Heart right ventricle (tissue), 16 donors: ENCODE data around the gene LLGL2. TPM values are rescaled to one million over a fixed set of nuclear protein-coding genes. Genes with fewer than 3 reads are reported as not detected.

Experiments used
- ATAC-seq, 8 donors: fragments of 200-7000 bp; cut with Tn5 transposase; one replicate each; pipeline ENCODE4 v1.9.1; 2020; ENCODE audit warnings: mild to moderate bottlenecking in 8 of 8, moderate library complexity in 8 of 8, moderate number of reproducible peaks in 1 of 8
- DNase-seq, 2 donors: peaks; one replicate each; pipeline ENCODE4 v3.0.0-alpha.2; 2020
- H3K27ac ChIP-seq, 10 donors: fragments of 200-600 bp; sonication (generic) in 2 of 10; one replicate each; pipeline versions ENCODE4 v1.5.0 to v1.8.0; 2020 to 2022; ENCODE audit warnings: mild to moderate bottlenecking in 3 of 10
- H3K27me3 ChIP-seq, 7 donors: fragments of 200-600 bp; one replicate each; pipeline ENCODE4 v1.8.0; 2021 to 2022; ENCODE audit warnings: mild to moderate bottlenecking in 2 of 7
- H3K36me3 ChIP-seq, 9 donors: fragments of 200-600 bp; sonication (generic) in 1 of 9; one replicate each; pipeline versions ENCODE4 v1.5.0 to v1.8.0; 2020 to 2022; ENCODE audit warnings: mild to moderate bottlenecking in 2 of 9
- H3K4me1 ChIP-seq, 9 donors: fragments of 200-600 bp; sonication (generic) in 1 of 9; one replicate each; pipeline versions ENCODE4 v1.5.0 to v1.8.0; 2020 to 2022; ENCODE audit warnings: mild to moderate bottlenecking in 4 of 9
- H3K4me3 ChIP-seq, 10 donors: fragments of 200-600 bp; sonication (generic) in 2 of 10; one replicate each; pipeline versions ENCODE4 v1.5.0 to v1.8.0; 2020 to 2022; ENCODE audit warnings: mild to moderate bottlenecking in 7 of 10, moderate library complexity in 2 of 10
- H3K9me3 ChIP-seq, 11 donors: fragments of 200-600 bp in 10 of 11; sonication (generic) in 2 of 11; one replicate each; pipeline versions ENCODE4 v1.5.0 to v1.8.0; 2013 to 2022; ENCODE audit warnings: mild to moderate bottlenecking in 2 of 11, control low read depth in 1 of 11, moderate library complexity in 1 of 11
- CTCF ChIP-seq, 9 donors: fragments of 200-600 bp; sonication (generic) in 2 of 9; IDR thresholded peaks; one replicate each; pipeline versions ENCODE4 v1.5.0 to v1.8.0; 2021 to 2022; ENCODE audit warnings: antibody characterized with exemption in 9 of 9, mild to moderate bottlenecking in 5 of 9, moderate library complexity in 1 of 9
- WGBS, 2 donors: extraction: QIAGEN DNeasy Blood & Tissue Kit; methylation state at CpG; one replicate each; pipeline ENCODE4 v1.1.7; 2013; ENCODE audit warnings: inconsistent platforms in 1 of 2; 5-methylcytosine and 5-hydroxymethylcytosine counted together
- intact Hi-C, 10 donors: fragments of 100-400 bp; cut with DNase I; formaldehyde crosslinking; loops; one replicate each; pipeline versions ENCODE4 v1.11.1 to v1.14.2; 2022
- polyA plus RNA-seq, 2 donors: library from polyadenylated mRNA; stranded (reverse); fragments of 200-250 nt; gene quantifications; one replicate each; pipeline ENCODE4 v1.2.3, GENCODE V29; 2013
- total RNA-seq, 10 donors: library from RNA; stranded (reverse); fragmentation: NEBNext Ultra II Directional in 3 of 10; extraction: Animal tissue kit (Norgen Biotek cat#: 25700) in 3 of 10; gene quantifications; one replicate each; pipeline versions ENCODE4 v1.2.1 to v1.2.4, GENCODE V29; 2021 to 2023
- donor health status: Arrhythmogenic right ventricular cardiomyopathy.
- donor health status: ischemic (EF 13 %, LVEDD 7.1; RV severe dilation, severe dysfunction).
- donor health status: healthy with polysubstance abuse.
- donor health status: DM: no; HTN: yes; CAD: no.
- donor health status: DM: no; HTN: no; CAD: no.
- donor health status: ischemic (EF 25% LVEDD 6.9; RV normal size, moderate dysfunction).
- donor health status: ischemic (EF 25% LVEDD 5.7; RV mildly dilated, moderate dysfunction).
- donor health status: healthy.
- donor health status: DM: yes; HTN: yes; CAD: no.
- donor health status: Ischemic cardiomyopathy.
- donor health status: ischemic (EF 35%, LVEDD 5.7; RV mildly dilated, moderate dysfunction).
- donor health status: nonischemic (EF 11% LVEDD 7.7; RV severe dilation, severe dysfunction).
- donor health status: DM: yes; HTN: yes; CAD: no.
- donor health status: PGD.
- donor health status: ischemic (EF 29% LVEDD 5.4; RV normal size, mild dysfunction).
- donor health status: nonischemic (EF 23%, LVEDD 6.1; RV moderate dilation, normal function).

Gene LLGL2
- total and polyA plus RNA-seq, 12 donors: 1.1 to 14.8 (median 3.3) TPM

DNA sequence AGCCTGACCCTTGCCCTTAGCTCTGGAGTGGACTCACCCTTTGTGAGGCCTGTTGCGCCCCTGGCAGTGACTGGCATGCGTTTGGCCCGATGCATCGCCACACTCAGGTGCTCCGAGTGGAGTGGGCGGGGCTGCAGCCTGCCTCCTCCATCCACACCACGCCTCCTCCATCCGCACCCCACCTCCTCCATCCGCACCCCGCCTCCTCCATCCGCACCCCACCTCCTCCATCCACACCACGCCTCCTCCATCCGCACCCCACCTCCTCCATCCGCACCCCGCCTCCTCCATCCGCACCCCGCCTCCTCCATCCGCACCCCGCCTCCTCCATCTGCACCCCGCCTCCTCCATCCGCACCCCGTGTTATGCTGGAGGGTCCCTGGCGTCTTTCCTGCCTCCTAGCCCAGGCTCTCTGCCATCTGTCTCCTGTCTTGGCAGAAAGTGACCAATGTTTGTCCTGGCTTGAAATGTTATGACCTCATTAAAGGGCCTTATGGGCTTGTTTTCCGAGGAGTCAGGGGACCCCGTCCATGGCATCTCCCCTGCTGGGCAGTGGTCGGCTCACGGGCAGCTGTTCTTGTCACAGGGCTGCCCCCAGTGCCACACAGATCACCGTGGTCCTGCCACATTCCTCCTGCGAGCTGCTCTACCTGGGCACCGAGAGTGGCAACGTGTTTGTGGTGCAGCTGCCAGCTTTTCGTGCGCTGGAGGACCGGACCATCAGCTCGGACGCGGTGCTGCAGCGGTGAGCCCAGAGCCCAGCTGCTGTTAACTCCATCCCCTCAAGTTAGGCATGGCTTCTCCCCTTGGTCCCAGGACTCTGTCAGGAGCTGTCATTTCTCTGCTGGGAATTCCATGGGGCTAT lies 33.4 kb downstream of the LLGL2 start:
- ATAC-seq (no peak), DNase-seq (no peak)
- Histone ChIP-seq H3K9me3 (no peaks in the 10 kb centered on the region), H3K36me3 (peaks cover 0 to 5% (median 0%) of the 10 kb centered on the region in 9 donors), H3K27me3 (no peaks in the 10 kb centered on the region), H3K27ac (no peak overlapping the region), H3K4me3 (no peak overlapping the region), H3K4me1 (peaks cover 0 to 7% (median 0%) of the 10 kb centered on the region in 9 donors)
- intact Hi-C loops: no loop called here
- WGBS, 2 donors: 88 to 94% methylated on average over 33 to 38 of the region's 38 CpGs
- no peak for TF ChIP-seq CTCF (IDR thresholded peaks at IDR 0.05)

DNA sequence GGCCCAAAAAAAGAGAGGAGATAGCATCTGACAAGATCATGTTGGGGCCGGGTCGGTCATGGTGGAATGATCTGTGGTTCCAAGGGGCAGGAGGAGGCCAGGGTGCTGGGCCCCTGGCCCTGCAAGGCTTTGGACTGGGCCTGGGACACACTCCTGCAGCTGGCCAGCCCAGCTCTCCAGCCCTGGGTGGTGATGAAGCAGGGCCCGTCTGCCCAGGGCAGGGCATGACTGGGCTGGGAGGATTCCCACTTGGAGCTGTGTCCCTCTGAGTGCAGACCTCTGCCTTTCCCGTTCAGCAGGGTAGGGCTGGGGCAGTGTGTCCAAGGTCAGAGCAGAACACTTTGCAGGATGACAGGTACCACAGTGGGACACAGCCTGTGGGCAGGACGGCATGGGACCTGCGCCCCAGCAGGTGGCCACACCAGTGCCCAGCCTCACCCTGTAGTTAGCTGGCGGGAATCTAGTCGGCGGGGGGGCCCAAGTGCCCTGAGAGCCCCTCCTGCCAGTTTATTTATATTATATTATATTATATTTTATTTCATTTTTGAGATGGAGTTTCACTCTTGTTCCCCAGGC lies 34.5 kb downstream of the LLGL2 start:
- H3K4me1 ChIP-seq: peaks cover 0 to 7% (median 0%) of the 10 kb centered on the region in 9 donors
- DNase-seq (no peak), ATAC-seq (no peak)
- TF ChIP-seq CTCF (IDR thresholded peaks at IDR 0.05): no peak
- no peak overlapping the region for H3K27ac ChIP-seq
- H3K4me3 ChIP-seq: no peak overlapping the region
- H3K36me3 ChIP-seq: peaks cover 0 to 6% (median 0%) of the 10 kb centered on the region in 9 donors
- H3K27me3 ChIP-seq: no peaks in the 10 kb centered on the region
- intact Hi-C loops: no loop called here
- no peaks in the 10 kb centered on the region for H3K9me3 ChIP-seq
- WGBS, 2 donors: 83 to 90% methylated on average over 9 of the region's 9 CpGs

GRCh38 chr17:75561927-75562603 lies 36.6 kb downstream of the LLGL2 start:
- ATAC-seq: no peak
- H3K4me3 ChIP-seq: no peak overlapping the region
- H3K27me3 ChIP-seq: no peaks in the 10 kb centered on the region
- H3K36me3 ChIP-seq: peaks cover 0 to 6% (median 0%) of the 10 kb centered on the region in 9 donors
- no peak for TF ChIP-seq CTCF (IDR thresholded peaks at IDR 0.05)
- intact Hi-C loops: no loop called here
- no peak for DNase-seq
- 74 to 80% methylated on average over 5 of the region's 5 CpGs for WGBS, 2 donors
- H3K9me3 ChIP-seq: no peaks in the 10 kb centered on the region
- H3K27ac ChIP-seq: no peak overlapping the region
- peaks cover 0 to 6% (median 0%) of the 10 kb centered on the region in 9 donors for H3K4me1 ChIP-seq

- intact Hi-C loops: no loop called here
- ATAC-seq (no peak), DNase-seq (no peak)
- Histone ChIP-seq H3K4me1 (no peaks in the 10 kb centered on the region), H3K27ac (no peak overlapping the region), H3K9me3 (no peaks in the 10 kb centered on the region), H3K27me3 (no peaks in the 10 kb centered on the region), H3K4me3 (no peak overlapping the region), H3K36me3 (peaks cover 0 to 6% (median 0%) of the 10 kb centered on the region in 9 donors)
- TF ChIP-seq CTCF (IDR thresholded peaks at IDR 0.05): no peak
- WGBS, 2 donors: 88 to 90% methylated on average over 28 of the region's 28 CpGs
Observed at GRCh38 chr17:75563063-75563758, 37.7 kb downstream of the LLGL2 start.
